Glutamatergic neuron (in vitro differentiated cells): ENCODE measurements around the gene AGL. TPM values are rescaled to one million over a fixed set of nuclear protein-coding genes. Genes with fewer than 3 reads are reported as not detected.

ENCODE experiments used
- DNase-seq: peaks from one replicate; pipeline ENCODE4 v3.0.0; 2022
- H3K27ac Mint-ChIP-seq: one replicate; pipeline ENCODE4 v1.8.0; 2020; ENCODE audit warnings: mild to moderate bottlenecking, mixed read lengths, inconsistent platforms; ENCODE audit not compliant: unreplicated experiment
- H3K27me3 Mint-ChIP-seq: one replicate; pipeline ENCODE4 v1.8.0; 2020; ENCODE audit warnings: mild to moderate bottlenecking, moderate library complexity, mixed read lengths, inconsistent platforms; ENCODE audit not compliant: unreplicated experiment
- H3K36me3 Mint-ChIP-seq: one replicate; pipeline ENCODE4 v1.8.0; 2020; ENCODE audit warnings: mild to moderate bottlenecking, mixed read lengths, inconsistent platforms; ENCODE audit not compliant: unreplicated experiment
- H3K4me1 Mint-ChIP-seq: one replicate; pipeline ENCODE4 v1.8.0; 2020; ENCODE audit warnings: mild to moderate bottlenecking, low read depth, mixed read lengths, inconsistent platforms; ENCODE audit not compliant: unreplicated experiment
- H3K4me3 Mint-ChIP-seq: one replicate; pipeline ENCODE4 v1.8.0; 2020; ENCODE audit warnings: mild to moderate bottlenecking, mixed read lengths, inconsistent platforms; ENCODE audit not compliant: unreplicated experiment
- H3K9me3 Mint-ChIP-seq: one replicate; pipeline ENCODE4 v1.8.0; 2020; ENCODE audit warnings: mild to moderate bottlenecking, moderate library complexity, mixed read lengths, inconsistent platforms; ENCODE audit not compliant: unreplicated experiment
- CTCF ChIP-seq: fragments of 200-600 bp; sonication (generic); IDR thresholded peaks from one replicate; pipeline ENCODE4 v1.5.0; 2021; ENCODE audit not compliant: partially characterized antibody, unreplicated experiment
- total RNA-seq: library from RNA; stranded (reverse); fragmentation: NEBNext Ultra II Directional; extraction: Animal tissue kit (Norgen Biotek cat#: 25700); gene quantifications from one replicate; pipeline ENCODE4 v1.2.1, GENCODE V29; 2021; ENCODE audit not compliant: unreplicated experiment

Gene AGL
- total RNA-seq, 1 donor from 2014 or later, result 20.4 TPM

DNA sequence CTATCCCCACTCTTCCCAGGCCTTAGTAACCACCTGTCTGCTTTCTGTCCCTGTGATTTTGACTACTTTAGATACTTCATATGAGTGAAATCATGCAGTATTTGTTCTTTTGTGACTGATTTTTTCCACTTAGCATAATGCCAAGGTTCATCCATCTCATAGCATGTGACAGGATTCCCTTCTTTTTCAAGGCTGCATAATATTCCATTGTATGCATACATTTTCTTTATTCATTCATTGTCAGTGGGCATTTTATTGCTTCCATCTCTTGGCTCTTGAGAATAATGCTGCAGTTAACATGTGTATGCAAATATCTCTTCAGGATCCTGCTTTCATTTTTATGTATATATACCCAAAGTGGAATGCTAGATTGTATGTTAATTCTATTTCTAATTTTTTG is 56.4 kb downstream of the AGL start:
- DNase-seq, result no peak

DNA sequence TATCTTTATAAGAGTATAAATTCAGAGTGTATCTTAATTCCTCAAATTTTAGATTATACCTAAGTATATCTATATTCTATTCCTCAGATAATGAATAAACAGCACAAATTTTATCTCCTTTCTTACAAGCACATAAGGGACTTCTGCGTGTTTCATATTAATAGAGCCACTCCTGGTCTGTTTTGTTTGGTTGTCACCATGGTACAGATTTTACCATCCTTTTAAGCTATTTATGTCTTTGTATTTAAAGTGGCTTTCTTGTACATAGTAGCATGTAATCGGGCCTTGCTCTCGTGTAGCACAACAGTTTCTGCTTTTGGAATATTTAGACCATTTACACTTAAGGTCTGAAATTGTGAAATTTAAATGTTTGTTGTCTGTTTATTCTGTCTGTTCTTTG is 67.1 kb downstream of the AGL start:
- Mint-ChIP-seq H3K4me3 (no peak overlapping the region), H3K36me3 (no peaks in the 10 kb centered on the region), H3K27me3 (no peaks in the 10 kb centered on the region), H3K4me1 (no peaks in the 10 kb centered on the region), H3K9me3 (no peaks in the 10 kb centered on the region), H3K27ac (no peak overlapping the region)
- TF ChIP-seq CTCF, result no peak
- no peak for DNase-seq

More for the DNA sequence above, 56.4 kb downstream of the AGL start:
- TF ChIP-seq CTCF, result no peak
- Mint-ChIP-seq H3K9me3 (peaks cover 2% of the 10 kb centered on the region), H3K4me1 (no peaks in the 10 kb centered on the region), H3K36me3 (peaks cover 5% of the 10 kb centered on the region), H3K27me3 (no peaks in the 10 kb centered on the region), H3K27ac (no peak overlapping the region), H3K4me3 (no peak overlapping the region)

DNA sequence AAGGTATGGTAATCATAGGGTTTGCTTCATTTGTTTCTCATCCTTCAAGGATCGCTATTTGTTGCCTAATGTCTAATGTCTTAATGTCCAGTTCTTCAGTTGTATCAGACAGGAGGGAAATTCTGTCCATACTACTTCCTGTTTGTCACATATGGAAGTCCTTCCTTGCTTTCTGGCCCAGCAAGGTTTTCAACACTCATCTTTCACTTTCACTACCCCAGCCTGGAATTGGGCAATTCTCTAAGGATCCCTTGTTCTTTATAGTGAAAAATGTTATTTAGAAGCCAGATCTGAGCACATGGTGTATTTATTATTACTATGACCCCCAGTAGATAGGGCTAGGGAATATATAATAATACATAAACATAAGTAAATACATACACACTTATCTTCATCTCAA is 69.1 kb downstream of the AGL start:
- no peak overlapping the region for H3K4me3 Mint-ChIP-seq
- no peak overlapping the region for H3K27ac Mint-ChIP-seq
- no peaks in the 10 kb centered on the region for H3K36me3 Mint-ChIP-seq
- no peaks in the 10 kb centered on the region for H3K9me3 Mint-ChIP-seq
- no peaks in the 10 kb centered on the region for H3K27me3 Mint-ChIP-seq
- no peaks in the 10 kb centered on the region for H3K4me1 Mint-ChIP-seq
- no peak for TF ChIP-seq CTCF
- DNase-seq, result no peak

DNA sequence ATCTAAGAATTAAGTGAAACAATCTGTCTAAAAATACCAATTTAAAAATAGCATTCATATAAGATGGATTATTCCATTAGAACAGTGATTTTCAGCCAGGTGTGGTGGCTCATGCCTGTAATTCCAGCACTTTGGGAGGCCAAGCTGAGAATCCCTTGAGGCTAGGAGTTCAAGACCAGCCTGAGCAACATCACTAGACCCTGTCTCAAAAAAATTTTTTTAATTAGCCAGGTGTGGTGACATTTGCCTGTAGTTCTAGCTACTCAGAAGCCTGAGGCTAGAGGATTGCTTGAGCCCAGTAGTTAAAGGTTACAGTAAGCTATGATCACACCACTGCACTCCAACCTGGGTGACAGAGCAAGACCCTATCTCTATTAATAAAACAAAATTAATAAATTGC is 84.6 kb downstream of the AGL start:
- no peak for TF ChIP-seq CTCF
- Mint-ChIP-seq H3K27ac (no peak overlapping the region), H3K4me3 (no peak overlapping the region), H3K4me1 (no peaks in the 10 kb centered on the region), H3K9me3 (no peaks in the 10 kb centered on the region), H3K27me3 (peaks cover 3% of the 10 kb centered on the region), H3K36me3 (no peaks in the 10 kb centered on the region)
- no peak for DNase-seq

GRCh38 chr1:99935534-99935933 is 85.4 kb downstream of the AGL start:
- no peaks in the 10 kb centered on the region for H3K4me1 Mint-ChIP-seq
- no peak overlapping the region for H3K4me3 Mint-ChIP-seq
- no peaks in the 10 kb centered on the region for H3K9me3 Mint-ChIP-seq
- no peak for TF ChIP-seq CTCF
- peaks cover 3% of the 10 kb centered on the region for H3K27me3 Mint-ChIP-seq
- DNase-seq, result no peak
- H3K27ac Mint-ChIP-seq, result no peak overlapping the region
- H3K36me3 Mint-ChIP-seq, result no peaks in the 10 kb centered on the region
